Suprapubic skin (tissue), 4 donors: Measurements from ENCODE around the gene COG1. TPM values are rescaled to one million over a fixed set of nuclear protein-coding genes. Genes with fewer than 3 reads are reported as not detected.

ENCODE experiments used
- DNase-seq, 2 donors: peaks; one replicate each; pipeline ENCODE4 v3.0.0-alpha.2; 2019; ENCODE audit warnings: low spot score in 2 of 2
- H3K27ac ChIP-seq: fragments of 200-600 bp; sonication (generic); one replicate; pipeline ENCODE4 v1.5.1; 2019
- H3K27me3 ChIP-seq: fragments of 200-600 bp; sonication (generic); one replicate; pipeline ENCODE4 v1.5.1; 2019
- H3K36me3 ChIP-seq: fragments of 200-600 bp; sonication (generic); one replicate; pipeline ENCODE4 v1.5.1; 2019
- H3K4me1 ChIP-seq: fragments of 200-600 bp; sonication (generic); one replicate; pipeline ENCODE4 v1.5.1; 2019
- H3K4me3 ChIP-seq: fragments of 200-600 bp; sonication (generic); one replicate; pipeline ENCODE4 v1.5.1; 2019; ENCODE audit warnings: mild to moderate bottlenecking
- H3K9me3 ChIP-seq: fragments of 200-600 bp; sonication (generic); one replicate; pipeline ENCODE4 v1.5.1; 2019
- EP300 ChIP-seq: sonication (generic); formaldehyde crosslinking; IDR thresholded peaks from one replicate; pipeline ENCODE4 v1.6.1; 2017; ENCODE audit warnings: antibody characterized with exemption
- POLR2A ChIP-seq, 2 donors: fragments of 450-650 bp; IDR thresholded peaks; one replicate each; pipeline ENCODE4 v1.6.1; 2017; ENCODE audit warnings: antibody characterized with exemption in 2 of 2, mild to moderate bottlenecking in 2 of 2, moderate library complexity in 2 of 2
- POLR2AphosphoS5 ChIP-seq, 3 donors: sonication (generic); formaldehyde crosslinking; IDR thresholded peaks; one replicate each; pipeline ENCODE4 v1.6.1; 2017; ENCODE audit warnings: antibody characterized with exemption in 3 of 3
- WGBS: methylation state at CpG from one replicate; pipeline ENCODE4 v1.1.5; 2018; 5-methylcytosine and 5-hydroxymethylcytosine counted together
- total RNA-seq, 4 donors: library from RNA; depleted of rRNA; stranded (reverse); fragments of >200 nt; gene quantifications; one replicate each; pipeline ENCODE4 v1.1.0, GENCODE V29; 2016
- TF ChIP-seq, protein P1 (sequence below), 2 donors: fragments of 200-600 bp in 1 of 2; fragments of 450-650 bp in 1 of 2; sonication (generic) in 1 of 2; IDR thresholded peaks; one replicate each; pipeline ENCODE4 v1.5.1; 2016 to 2019; ENCODE audit warnings: antibody characterized with exemption in 2 of 2, mild to moderate bottlenecking in 1 of 2, moderate library complexity in 1 of 2

COG1 gene
- total RNA-seq, 4 donors from 2014 or later = 17.9 to 65.8 (median 23.8) TPM

DNA sequence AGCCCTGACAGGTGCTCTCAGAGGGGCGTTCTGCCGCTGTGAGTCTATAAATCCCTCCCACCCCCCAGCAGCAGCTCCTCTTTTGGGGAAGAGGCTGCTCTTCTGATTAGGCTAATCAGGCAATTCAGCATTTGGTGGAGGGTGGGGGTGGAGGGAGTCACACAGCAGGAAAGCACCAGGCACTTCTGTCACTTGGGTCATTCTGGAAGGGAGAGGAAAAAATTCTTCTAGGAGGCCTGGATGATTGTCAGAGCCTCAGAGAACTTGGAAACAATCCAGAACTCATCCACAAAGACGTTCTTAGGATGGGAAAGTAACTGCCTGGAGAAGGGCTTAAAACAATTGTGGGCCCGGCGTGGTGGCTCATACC, 35.3 kb upstream of the COG1 start:
- peaks cover 7% of the 10 kb centered on the region for H3K4me1 ChIP-seq

DNA sequence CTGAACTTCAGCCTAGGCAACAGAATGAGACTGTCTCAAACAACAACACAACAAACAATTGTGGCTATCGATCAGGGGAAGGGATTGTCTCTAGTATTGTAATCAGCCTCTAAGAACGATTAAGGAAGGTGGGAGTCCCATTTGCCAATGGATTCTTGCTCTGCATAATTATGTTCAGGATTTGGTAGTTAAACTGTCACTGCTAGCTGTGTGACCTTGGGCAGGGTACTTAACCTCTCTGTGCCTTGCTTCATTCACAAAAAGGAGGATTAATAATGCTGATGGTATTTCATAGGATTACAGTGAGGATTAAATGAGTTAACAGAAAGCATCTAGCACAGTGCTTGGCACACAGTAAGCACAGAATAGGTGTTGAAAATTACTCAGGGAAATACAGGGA, 34.7 kb upstream of the COG1 start:
- no peak overlapping the region for H3K4me3 ChIP-seq
- H3K9me3 ChIP-seq = no peaks in the 10 kb centered on the region
- DNase-seq = no peak
- H3K27me3 ChIP-seq = peaks cover 27% of the 10 kb centered on the region
- WGBS = 88% methylated on average over 2 of the region's 2 CpGs
- peaks cover 7% of the 10 kb centered on the region for H3K4me1 ChIP-seq
- TF ChIP-seq, protein P1, sequence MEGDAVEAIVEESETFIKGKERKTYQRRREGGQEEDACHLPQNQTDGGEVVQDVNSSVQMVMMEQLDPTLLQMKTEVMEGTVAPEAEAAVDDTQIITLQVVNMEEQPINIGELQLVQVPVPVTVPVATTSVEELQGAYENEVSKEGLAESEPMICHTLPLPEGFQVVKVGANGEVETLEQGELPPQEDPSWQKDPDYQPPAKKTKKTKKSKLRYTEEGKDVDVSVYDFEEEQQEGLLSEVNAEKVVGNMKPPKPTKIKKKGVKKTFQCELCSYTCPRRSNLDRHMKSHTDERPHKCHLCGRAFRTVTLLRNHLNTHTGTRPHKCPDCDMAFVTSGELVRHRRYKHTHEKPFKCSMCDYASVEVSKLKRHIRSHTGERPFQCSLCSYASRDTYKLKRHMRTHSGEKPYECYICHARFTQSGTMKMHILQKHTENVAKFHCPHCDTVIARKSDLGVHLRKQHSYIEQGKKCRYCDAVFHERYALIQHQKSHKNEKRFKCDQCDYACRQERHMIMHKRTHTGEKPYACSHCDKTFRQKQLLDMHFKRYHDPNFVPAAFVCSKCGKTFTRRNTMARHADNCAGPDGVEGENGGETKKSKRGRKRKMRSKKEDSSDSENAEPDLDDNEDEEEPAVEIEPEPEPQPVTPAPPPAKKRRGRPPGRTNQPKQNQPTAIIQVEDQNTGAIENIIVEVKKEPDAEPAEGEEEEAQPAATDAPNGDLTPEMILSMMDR (IDR thresholded peaks at IDR 0.05) = no peak
- no peak for TF ChIP-seq POLR2A (IDR thresholded peaks at IDR 0.05)
- no peak for TF ChIP-seq EP300
- no peak for TF ChIP-seq POLR2AphosphoS5 (IDR thresholded peaks at IDR 0.05)
- H3K27ac ChIP-seq = no peak overlapping the region
- no peaks in the 10 kb centered on the region for H3K36me3 ChIP-seq

More for the DNA sequence above, 35.3 kb upstream of the COG1 start:
- Histone ChIP-seq H3K27me3 (peaks cover 21% of the 10 kb centered on the region), H3K27ac (no peak overlapping the region), H3K36me3 (no peaks in the 10 kb centered on the region), H3K4me3 (no peak overlapping the region), H3K9me3 (no peaks in the 10 kb centered on the region)
- TF ChIP-seq, protein P1 (IDR thresholded peaks at IDR 0.05) = no peak
- TF ChIP-seq POLR2AphosphoS5 (IDR thresholded peaks at IDR 0.05) (no peak), POLR2A (IDR thresholded peaks at IDR 0.05) (no peak), EP300 (no peak)
- no peak for DNase-seq
- 61% methylated on average over 5 of the region's 5 CpGs for WGBS

DNA sequence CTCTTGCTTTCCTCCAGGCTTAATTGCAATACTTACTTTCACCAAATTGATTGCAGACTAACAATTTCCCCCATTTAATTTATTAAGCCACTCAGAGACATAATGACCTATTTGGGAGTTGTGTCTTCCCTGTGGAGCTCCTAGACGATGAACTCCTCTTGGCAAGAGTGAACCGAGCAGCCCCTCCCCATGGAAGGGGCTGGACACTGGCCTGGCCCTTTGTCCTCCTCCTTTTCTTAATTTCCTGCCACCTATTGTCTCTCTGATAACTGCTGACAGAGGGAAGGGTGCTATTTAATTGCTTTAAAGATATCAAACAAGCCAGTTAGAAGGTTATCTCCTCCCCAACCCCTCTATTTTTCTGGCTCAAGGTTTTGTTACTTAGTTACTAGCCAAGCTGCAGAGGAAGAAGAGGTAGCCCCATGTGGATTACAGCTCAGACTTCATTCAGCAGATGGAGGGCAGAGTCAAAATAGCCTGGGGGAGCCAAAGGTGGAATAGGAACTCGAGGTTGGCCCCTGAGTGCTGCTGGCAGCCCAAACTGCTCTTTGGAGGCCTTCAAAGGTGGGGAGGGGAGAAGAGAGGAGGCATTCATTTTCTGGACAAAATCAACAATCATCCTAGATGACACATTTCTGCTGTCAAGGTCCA, 31.8 kb upstream of the COG1 start:
- Histone ChIP-seq H3K36me3 (no peaks in the 10 kb centered on the region), H3K4me1 (peaks cover 26% of the 10 kb centered on the region), H3K9me3 (no peaks in the 10 kb centered on the region), H3K4me3 (no peak overlapping the region), H3K27me3 (peaks cover 57% of the 10 kb centered on the region), H3K27ac (no peak overlapping the region)
- 31% methylated on average over 2 of the region's 3 CpGs for WGBS
- no peak for TF ChIP-seq EP300
- TF ChIP-seq, protein P1 (IDR thresholded peaks at IDR 0.05) = no peak
- TF ChIP-seq POLR2AphosphoS5 (IDR thresholded peaks at IDR 0.05) = no peak
- no peak for TF ChIP-seq POLR2A (IDR thresholded peaks at IDR 0.05)
- DNase-seq = no peak

DNA sequence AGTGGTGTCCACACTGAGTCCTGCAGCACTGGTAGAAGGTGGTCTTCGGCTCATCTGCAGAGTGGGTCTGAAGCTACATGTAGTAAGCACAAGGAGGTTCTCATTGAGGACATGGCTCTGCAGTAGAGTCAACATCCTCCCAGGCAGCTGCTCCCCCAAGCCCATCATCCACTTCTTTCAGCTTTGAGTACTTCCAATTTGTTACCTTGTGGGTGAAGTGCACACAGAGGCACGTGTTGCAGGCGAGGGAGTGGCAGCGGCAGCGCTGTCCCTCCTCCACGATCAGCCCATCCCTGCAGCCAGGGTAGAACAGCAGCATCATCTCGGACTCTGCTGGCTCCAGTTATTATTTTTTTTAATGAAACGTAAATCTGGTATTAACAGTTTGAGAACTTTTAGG, 29.8 kb upstream of the COG1 start:
- 46% methylated on average over 8 of the region's 8 CpGs for WGBS
- H3K27ac ChIP-seq = no peak overlapping the region
- H3K27me3 ChIP-seq = peaks cover 74% of the 10 kb centered on the region
- TF ChIP-seq POLR2A (IDR thresholded peaks at IDR 0.05) = no peak
- TF ChIP-seq, protein P1 (IDR thresholded peaks at IDR 0.05) = no peak
- no peak for TF ChIP-seq EP300
- no peak for TF ChIP-seq POLR2AphosphoS5 (IDR thresholded peaks at IDR 0.05)
- DNase-seq = no peak
- H3K4me1 ChIP-seq = peaks cover 31% of the 10 kb centered on the region
- H3K9me3 ChIP-seq = no peaks in the 10 kb centered on the region
- no peaks in the 10 kb centered on the region for H3K36me3 ChIP-seq
- H3K4me3 ChIP-seq = no peak overlapping the region

DNA sequence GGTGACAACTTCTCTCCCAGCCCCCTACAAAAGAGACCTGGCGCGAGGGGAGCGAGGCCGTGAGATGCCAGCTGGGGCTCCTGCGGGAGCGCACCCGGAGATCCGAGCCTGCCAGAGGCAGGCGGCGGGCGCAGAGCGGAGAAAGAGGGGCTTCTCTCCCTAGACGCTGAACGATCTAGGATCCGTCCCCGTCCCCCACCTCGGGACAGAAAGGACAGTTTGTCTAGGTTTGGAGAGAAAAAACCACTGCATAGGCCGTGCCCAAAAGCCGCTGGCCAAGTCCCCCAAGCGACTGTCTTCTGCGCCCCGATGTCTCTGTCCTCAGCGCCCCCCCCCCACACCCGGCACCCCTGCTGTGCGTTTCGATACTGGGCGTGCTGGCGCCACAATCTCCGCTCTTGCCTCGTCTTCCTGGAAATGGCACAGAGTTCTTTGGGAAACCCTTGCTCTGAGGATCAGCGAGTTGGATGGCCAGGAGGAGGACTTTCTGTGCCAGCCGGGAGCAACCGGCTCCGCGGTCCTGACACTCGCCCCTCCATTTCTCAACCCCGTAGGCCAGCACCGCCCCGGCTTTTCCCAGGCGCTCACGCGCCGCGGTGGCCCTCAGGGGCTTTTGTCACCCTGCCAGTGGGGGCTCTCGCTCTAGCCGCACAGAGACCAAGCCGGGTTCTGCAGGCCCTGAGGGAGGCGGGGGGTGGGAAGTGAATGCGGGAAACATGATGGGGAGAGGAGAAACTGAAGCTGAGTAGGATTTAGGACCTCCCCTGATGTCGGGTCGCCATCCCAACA, 27.0 kb upstream of the COG1 start:
- WGBS = under 1% methylated on average over 34 of the region's 51 CpGs
- Histone ChIP-seq H3K9me3 (no peaks in the 10 kb centered on the region), H3K36me3 (no peaks in the 10 kb centered on the region), H3K27me3 (peaks cover 78% of the 10 kb centered on the region), H3K27ac (no peak overlapping the region), H3K4me1 (peaks cover 31% of the 10 kb centered on the region), H3K4me3 (peak overlapping the region; percentile 50)
- TF ChIP-seq, protein P1 (IDR thresholded peaks at IDR 0.05) = no peak
- TF ChIP-seq POLR2AphosphoS5 (IDR thresholded peaks at IDR 0.05) (no peak), EP300 (no peak), POLR2A (IDR thresholded peaks at IDR 0.05) (no peak)
- no peak for DNase-seq
